K562 (cell line): ENCODE data around the gene PATL2. TPM values are rescaled to one million over a fixed set of nuclear protein-coding genes. Genes with fewer than 3 reads are reported as not detected.

Experiments
- CBFA2T3 ChIP-seq: fragments of 450-650 bp; IDR thresholded peaks from 2 replicates; pipeline ENCODE4 v1.6.1; 2017
- CBX5 ChIP-seq: IDR thresholded peaks from 2 replicates; pipeline ENCODE4 v1.6.1; 2014; ENCODE audit warnings: low read depth, borderline replicate concordance
- CTBP1 ChIP-seq: fragments of 450-650 bp; IDR thresholded peaks from 2 replicates; pipeline ENCODE4 v1.6.1; 2016; ENCODE audit warnings: borderline replicate concordance
- MIER1 ChIP-seq: fragments of 450-650 bp; IDR thresholded peaks from 2 replicates; pipeline ENCODE4 v1.6.1; 2016; ENCODE audit warnings: antibody characterized with exemption, mild to moderate bottlenecking, low read depth
- PURB ChIP-seq: sonication (generic); formaldehyde crosslinking; IDR thresholded peaks from 2 replicates; pipeline ENCODE4 v1.9.0; 2021; ENCODE audit warnings: low read depth, mild to moderate bottlenecking, missing genetic modification reagents
- ZFP36 ChIP-seq: fragments of 150-350 bp; IDR thresholded peaks from 2 replicates; pipeline ENCODE4 v1.6.1; 2018; ENCODE audit warnings: low read length, low read depth; ENCODE audit not compliant: partially characterized antibody
- polyA plus RNA-seq, 8 experiments: library from polyadenylated mRNA; depleted of rRNA in 4 of 8; stranded (reverse) in 5 of 8; unstranded in 3 of 8; fragments of >200 nt; fragmentation: Nextera tagmentation in 2 of 8; fragmentation: Illumina TruSeq in 1 of 8; extraction: Ambion mirVana in 2 of 8; extraction: Trizol in 1 of 8; gene quantifications; 2 replicates each; pipeline versions ENCODE4 v1.2.1 to v1.2.3, GENCODE V29; 2011 to 2014; ENCODE audit warnings: inconsistent platforms in 1 of 8, missing spikeins in 1 of 8
- total RNA-seq, 7 experiments: library from RNA; depleted of rRNA in 6 of 7; stranded (reverse); fragments of >200 nt in 6 of 7; fragmentation: Illumina TruSeq in 2 of 7; extraction: Trizol in 2 of 7; gene quantifications; 2 replicates each; pipeline versions ENCODE4 v1.2.1 to v1.2.3, GENCODE V29; 2011 to 2021; ENCODE audit warnings: low replicate concordance in 1 of 7
- TF ChIP-seq, protein P1 (sequence below), 2 experiments: IDR thresholded peaks in 1 of 2; conservative IDR thresholded peaks in 1 of 2; 2 replicates each; pipeline ENCODE4 v1.6.1; 2016; ENCODE audit warnings: low read depth in 2 of 2, mild to moderate bottlenecking in 1 of 2, missing compliant biosample characterization in 1 of 2, missing genetic modification characterization in 1 of 2, moderate library complexity in 1 of 2
- TF ChIP-seq, protein P2 (sequence below): fragments of 250-450 bp; sonication (Bioruptor Pico); IDR thresholded peaks from 2 replicates; pipeline ENCODE4 v1.4.0; 2020; ENCODE audit warnings: mild to moderate bottlenecking, moderate library complexity
- TF ChIP-seq, protein P3 (sequence below): fragments of 450-650 bp; formaldehyde crosslinking; IDR thresholded peaks from 2 replicates; pipeline ENCODE4 v1.4.0; 2020; ENCODE audit warnings: mild to moderate bottlenecking, mixed read lengths
- TF ChIP-seq, protein P4 (sequence below), 2 experiments: fragments of 450-650 bp; formaldehyde crosslinking in 1 of 2; IDR thresholded peaks; 2 replicates each; pipeline versions ENCODE4 v1.4.0 to v1.6.1; 2014 to 2020; ENCODE audit warnings: mild to moderate bottlenecking in 2 of 2, borderline replicate concordance in 1 of 2, low read depth in 1 of 2

The PATL2 gene
- total and polyA plus RNA-seq, 9 of the 15 experiments (the other 6 are each of a cell fraction or from before 2014, with no cell fraction given), result 0.42 to 1.1 (median 0.86) TPM

DNA sequence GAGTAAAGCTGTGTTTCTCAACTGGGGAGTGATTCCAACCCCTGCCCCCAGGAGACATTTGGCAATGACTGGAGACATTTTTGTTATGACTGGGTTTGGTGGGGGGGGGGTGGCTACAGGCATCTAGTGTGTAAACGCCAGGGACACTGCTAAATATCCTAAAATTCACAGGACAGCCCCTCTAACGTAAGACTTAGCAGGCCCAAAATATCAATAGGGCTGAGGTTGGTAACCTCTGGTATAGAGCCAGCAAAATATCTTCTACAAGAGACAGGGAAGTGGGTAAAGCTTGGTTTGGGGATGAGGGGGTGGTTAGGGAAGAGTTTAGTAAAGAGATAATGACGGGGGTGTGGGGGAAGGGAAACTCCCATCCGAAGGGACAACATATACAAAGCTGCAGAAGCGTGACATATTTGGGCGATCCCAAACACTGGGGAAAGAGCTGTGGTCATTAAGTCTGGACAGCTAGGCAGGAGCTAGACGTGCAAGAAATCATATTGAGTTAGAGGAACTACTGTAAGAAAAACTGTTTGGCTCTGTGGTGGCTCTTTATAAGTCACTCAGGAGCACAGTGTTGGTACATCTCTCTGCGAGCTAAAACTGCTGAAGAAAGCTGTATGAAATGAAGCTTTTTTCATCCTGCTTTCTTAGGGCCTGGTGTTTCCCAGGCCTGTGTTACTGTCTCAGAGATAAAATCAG, 24.5 kb upstream of the PATL2 start (continued):
- TF ChIP-seq, protein P1, sequence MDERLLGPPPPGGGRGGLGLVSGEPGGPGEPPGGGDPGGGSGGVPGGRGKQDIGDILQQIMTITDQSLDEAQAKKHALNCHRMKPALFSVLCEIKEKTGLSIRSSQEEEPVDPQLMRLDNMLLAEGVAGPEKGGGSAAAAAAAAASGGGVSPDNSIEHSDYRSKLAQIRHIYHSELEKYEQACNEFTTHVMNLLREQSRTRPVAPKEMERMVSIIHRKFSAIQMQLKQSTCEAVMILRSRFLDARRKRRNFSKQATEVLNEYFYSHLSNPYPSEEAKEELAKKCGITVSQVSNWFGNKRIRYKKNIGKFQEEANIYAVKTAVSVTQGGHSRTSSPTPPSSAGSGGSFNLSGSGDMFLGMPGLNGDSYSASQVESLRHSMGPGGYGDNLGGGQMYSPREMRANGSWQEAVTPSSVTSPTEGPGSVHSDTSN (CRISPR knock-in tag; IDR thresholded peaks at IDR 0.05; ENCODE audit: low read depth), result no peak
- TF ChIP-seq, protein P1 (tag; conservative IDR thresholded peaks at IDR 0.05; ENCODE audit: low read depth), result no peak
- TF ChIP-seq, protein P2, sequence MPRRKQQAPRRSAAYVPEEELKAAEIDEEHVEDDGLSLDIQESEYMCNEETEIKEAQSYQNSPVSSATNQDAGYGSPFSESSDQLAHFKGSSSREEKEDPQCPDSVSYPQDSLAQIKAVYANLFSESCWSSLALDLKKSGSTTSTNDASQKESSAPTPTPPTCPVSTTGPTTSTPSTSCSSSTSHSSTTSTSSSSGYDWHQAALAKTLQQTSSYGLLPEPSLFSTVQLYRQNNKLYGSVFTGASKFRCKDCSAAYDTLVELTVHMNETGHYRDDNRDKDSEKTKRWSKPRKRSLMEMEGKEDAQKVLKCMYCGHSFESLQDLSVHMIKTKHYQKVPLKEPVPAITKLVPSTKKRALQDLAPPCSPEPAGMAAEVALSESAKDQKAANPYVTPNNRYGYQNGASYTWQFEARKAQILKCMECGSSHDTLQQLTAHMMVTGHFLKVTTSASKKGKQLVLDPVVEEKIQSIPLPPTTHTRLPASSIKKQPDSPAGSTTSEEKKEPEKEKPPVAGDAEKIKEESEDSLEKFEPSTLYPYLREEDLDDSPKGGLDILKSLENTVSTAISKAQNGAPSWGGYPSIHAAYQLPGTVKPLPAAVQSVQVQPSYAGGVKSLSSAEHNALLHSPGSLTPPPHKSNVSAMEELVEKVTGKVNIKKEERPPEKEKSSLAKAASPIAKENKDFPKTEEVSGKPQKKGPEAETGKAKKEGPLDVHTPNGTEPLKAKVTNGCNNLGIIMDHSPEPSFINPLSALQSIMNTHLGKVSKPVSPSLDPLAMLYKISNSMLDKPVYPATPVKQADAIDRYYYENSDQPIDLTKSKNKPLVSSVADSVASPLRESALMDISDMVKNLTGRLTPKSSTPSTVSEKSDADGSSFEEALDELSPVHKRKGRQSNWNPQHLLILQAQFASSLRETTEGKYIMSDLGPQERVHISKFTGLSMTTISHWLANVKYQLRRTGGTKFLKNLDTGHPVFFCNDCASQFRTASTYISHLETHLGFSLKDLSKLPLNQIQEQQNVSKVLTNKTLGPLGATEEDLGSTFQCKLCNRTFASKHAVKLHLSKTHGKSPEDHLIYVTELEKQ (CRISPR knock-in tag), result no peak
- TF ChIP-seq CTBP1 (peak; percentile 39), CBFA2T3 (peak; percentile 49), MIER1 (no peak), CBX5 (no peak), ZFP36 (no peak), PURB (no peak)
- TF ChIP-seq, protein P3, sequence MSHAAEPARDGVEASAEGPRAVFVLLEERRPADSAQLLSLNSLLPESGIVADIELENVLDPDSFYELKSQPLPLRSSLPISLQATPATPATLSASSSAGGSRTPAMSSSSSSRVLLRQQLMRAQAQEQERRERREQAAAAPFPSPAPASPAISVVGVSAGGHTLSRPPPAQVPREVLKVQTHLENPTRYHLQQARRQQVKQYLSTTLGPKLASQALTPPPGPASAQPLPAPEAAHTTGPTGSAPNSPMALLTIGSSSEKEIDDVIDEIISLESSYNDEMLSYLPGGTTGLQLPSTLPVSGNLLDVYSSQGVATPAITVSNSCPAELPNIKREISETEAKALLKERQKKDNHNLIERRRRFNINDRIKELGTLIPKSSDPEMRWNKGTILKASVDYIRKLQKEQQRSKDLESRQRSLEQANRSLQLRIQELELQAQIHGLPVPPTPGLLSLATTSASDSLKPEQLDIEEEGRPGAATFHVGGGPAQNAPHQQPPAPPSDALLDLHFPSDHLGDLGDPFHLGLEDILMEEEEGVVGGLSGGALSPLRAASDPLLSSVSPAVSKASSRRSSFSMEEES (CRISPR knock-in tag), result no peak
- TF ChIP-seq, protein P4, sequence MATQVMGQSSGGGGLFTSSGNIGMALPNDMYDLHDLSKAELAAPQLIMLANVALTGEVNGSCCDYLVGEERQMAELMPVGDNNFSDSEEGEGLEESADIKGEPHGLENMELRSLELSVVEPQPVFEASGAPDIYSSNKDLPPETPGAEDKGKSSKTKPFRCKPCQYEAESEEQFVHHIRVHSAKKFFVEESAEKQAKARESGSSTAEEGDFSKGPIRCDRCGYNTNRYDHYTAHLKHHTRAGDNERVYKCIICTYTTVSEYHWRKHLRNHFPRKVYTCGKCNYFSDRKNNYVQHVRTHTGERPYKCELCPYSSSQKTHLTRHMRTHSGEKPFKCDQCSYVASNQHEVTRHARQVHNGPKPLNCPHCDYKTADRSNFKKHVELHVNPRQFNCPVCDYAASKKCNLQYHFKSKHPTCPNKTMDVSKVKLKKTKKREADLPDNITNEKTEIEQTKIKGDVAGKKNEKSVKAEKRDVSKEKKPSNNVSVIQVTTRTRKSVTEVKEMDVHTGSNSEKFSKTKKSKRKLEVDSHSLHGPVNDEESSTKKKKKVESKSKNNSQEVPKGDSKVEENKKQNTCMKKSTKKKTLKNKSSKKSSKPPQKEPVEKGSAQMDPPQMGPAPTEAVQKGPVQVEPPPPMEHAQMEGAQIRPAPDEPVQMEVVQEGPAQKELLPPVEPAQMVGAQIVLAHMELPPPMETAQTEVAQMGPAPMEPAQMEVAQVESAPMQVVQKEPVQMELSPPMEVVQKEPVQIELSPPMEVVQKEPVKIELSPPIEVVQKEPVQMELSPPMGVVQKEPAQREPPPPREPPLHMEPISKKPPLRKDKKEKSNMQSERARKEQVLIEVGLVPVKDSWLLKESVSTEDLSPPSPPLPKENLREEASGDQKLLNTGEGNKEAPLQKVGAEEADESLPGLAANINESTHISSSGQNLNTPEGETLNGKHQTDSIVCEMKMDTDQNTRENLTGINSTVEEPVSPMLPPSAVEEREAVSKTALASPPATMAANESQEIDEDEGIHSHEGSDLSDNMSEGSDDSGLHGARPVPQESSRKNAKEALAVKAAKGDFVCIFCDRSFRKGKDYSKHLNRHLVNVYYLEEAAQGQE (IDR thresholded peaks at IDR 0.05; ENCODE audit: borderline replicate concordance), result peak; percentile 2; the same call in 1 of the 2 replicates
- TF ChIP-seq, protein P4 (CRISPR knock-in tag; IDR thresholded peaks at IDR 0.05; ENCODE audit: low read depth), result no peak
